Esophagus squamous epithelium (tissue), 4 donors: Measurements from ENCODE around the gene FKBP14.

Source experiments
- POLR2A ChIP-seq, 4 donors: fragments of 450-650 bp; IDR thresholded peaks; one replicate each; pipeline ENCODE4 v1.6.1; 2017; ENCODE audit warnings: antibody characterized with exemption in 4 of 4, mild to moderate bottlenecking in 4 of 4, moderate library complexity in 3 of 4
- TF ChIP-seq, protein P1 (sequence below), 6 experiments: fragments of 450-650 bp in 4 of 6; fragments of 200-600 bp in 2 of 6; sonication (generic) in 2 of 6; IDR thresholded peaks; one replicate each; pipeline ENCODE4 v1.5.1; 2016 to 2019; ENCODE audit warnings: antibody characterized with exemption in 6 of 6, mild to moderate bottlenecking in 4 of 6, moderate library complexity in 4 of 6

DNA sequence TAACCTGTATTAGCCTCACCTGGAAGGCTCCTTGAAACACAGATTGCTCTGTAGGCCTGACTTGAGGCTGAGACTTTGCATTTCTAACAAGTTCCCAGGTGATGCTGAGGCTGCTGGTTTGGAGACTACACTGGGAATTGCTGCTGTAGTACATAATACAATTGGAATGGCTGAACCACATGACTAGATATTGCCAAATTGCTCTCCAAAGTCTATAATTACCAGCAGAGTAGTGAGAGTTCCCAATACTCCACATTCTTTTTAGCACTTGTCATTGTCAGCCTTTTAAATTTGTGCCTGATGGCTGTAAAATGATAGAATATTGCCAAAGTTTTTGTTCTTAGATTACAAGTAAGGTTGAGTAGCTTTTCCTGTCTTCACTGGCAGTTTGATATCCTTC, 41.6 kb upstream of the FKBP14 start:
- TF ChIP-seq, protein P1, sequence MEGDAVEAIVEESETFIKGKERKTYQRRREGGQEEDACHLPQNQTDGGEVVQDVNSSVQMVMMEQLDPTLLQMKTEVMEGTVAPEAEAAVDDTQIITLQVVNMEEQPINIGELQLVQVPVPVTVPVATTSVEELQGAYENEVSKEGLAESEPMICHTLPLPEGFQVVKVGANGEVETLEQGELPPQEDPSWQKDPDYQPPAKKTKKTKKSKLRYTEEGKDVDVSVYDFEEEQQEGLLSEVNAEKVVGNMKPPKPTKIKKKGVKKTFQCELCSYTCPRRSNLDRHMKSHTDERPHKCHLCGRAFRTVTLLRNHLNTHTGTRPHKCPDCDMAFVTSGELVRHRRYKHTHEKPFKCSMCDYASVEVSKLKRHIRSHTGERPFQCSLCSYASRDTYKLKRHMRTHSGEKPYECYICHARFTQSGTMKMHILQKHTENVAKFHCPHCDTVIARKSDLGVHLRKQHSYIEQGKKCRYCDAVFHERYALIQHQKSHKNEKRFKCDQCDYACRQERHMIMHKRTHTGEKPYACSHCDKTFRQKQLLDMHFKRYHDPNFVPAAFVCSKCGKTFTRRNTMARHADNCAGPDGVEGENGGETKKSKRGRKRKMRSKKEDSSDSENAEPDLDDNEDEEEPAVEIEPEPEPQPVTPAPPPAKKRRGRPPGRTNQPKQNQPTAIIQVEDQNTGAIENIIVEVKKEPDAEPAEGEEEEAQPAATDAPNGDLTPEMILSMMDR (IDR thresholded peaks at IDR 0.05) = no peak
- no peak for TF ChIP-seq POLR2A (IDR thresholded peaks at IDR 0.05)
